Inferior parietal cortex (tissue), 1 donor: Measurements from ENCODE around the gene KIF25.
"Not testable (repeated sequence)": the region's sequence is repeated elsewhere in the genome, so short reads cannot be mapped to it uniquely, and the experiment has no call there.

Experiments used
- DNase-seq: peaks from one replicate; pipeline ENCODE4 v3.0.0-alpha.2; 2016; ENCODE audit errors: extremely low spot score

Gene KIF25

DNA sequence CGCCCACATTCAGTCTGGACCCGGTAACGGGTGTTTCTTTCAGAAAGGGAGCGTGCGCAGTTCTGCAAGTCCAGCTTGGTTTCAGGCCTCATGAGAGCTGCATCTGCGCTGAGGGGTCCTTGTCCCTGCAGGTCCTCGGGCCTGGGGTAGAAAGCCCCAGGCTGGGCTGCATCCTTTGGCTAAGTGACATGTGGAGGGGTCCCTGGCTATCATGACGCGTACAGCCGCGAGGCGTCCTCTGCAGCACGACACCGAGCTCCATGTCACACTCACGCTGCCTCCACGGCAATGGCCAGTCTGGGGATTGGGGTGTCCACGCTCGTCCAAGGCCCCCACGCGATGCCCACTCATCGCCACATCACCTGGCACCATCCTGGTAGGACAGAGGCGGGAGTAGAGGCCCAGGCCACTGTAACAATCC lies 1.7 kb upstream of the KIF25 start:
- DNase-seq, result no peak

- DNase-seq, result no peak
Measured at GRCh38 chr6:167996424-167997199, 859 bp upstream of the KIF25 start.

DNA sequence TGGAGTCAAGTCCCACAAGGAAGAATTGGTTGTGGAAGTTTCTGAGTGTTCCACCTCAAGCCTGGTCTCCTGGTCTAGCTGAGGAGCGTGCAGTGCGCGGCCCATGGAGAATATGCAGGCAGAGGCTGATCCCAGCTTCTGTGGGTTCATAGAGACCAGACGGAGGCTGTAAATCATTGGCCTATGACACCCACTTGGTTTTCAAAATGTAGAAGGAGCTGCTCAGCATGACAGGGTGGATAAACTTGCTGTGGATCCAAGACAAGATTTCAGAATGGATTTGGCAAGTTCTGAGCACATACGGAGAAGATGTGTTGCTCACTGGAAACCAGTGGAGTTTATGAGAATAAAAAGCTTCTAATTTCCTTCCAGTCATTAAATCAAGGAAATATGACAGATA lies 744 bp downstream of the KIF25 start:
- DNase-seq, result no peak

DNA sequence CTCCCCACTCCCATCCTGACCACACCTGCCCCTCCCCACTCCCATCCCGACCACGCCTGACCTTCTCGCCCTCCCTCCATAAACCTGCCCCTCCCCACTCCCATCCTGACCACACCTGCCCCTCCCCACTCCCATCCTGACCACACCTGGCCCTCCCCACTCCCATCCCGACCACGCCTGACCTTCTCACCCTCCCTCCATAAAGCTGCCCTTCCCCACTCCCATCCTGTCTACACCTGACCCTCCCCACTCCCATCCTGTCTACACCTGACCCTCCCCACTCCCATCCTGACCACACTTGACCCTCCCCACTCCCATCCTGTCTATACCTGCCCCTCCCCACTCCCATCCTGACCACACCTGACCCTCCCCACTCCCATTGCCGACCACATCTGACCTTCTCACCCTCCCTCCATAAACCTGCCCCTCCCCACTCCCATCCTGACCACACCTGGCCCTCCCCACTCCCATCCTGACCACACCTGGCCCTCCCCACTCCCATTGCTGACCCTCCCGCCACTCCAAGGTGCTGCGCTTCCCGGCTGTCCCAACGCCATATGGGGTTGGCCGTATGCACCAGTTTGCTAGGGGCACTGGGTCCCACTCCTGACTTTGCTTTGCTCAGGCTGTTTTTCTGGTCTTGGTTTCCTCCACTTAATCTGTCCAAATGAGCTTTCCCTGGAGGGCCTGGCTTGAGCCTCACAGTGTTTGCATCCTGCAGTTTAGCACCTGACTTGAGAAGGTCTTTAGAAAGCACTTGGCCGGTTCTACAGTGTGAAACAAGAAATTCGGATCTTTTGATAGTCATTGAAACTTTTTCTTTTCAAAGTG lies 2.9 kb downstream of the KIF25 start:
- DNase-seq, result no peak

- DNase-seq, result no peak
Measured at GRCh38 chr6:168001029-168001332, 3.5 kb downstream of the KIF25 start.

GRCh38 chr6:168001514-168001913 lies 4.0 kb downstream of the KIF25 start:
- DNase-seq, result not testable (repeated sequence)

- DNase-seq, result no peak
Measured at GRCh38 chr6:168002804-168003203, 5.3 kb downstream of the KIF25 start.

DNA sequence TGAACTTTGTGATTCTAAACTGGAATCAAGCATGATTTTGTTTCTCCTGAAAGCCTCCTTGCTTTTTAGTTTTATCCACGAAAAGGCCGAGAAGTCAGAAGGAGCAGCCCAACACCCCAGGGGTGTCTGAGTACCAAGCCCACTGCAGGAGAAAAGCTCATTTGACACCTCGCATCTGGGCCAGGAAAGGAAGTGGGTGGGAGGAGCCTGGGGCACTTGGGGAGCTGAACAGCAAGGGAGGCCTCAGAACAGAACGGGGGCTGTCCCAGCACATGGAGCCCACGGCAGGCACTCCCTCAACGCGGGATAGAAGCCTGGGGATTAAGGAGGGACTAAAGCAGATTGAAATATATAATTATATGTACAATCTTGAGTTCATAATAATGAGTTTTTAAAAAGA lies 6.6 kb downstream of the KIF25 start:
- no peak for DNase-seq

DNA sequence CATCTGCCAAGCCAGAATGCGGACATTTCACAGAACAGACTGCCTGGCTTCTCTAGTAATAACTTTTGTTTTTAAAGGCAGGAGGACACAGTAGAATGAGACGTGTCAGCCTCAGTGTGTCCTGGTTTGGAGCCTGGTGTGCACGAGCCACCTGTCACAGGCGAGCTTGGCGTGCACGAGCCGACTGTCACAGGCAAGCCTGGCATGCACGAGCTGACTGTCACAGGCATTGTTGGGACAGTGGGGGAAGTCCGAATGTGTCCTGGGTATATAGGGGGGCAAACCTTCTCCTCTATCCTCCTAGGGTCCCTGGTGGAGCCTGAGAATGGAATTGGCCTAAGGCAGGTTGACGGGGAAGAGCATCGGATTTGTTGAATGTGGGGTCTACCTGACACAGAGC lies 7.5 kb downstream of the KIF25 start:
- DNase-seq, result no peak

DNA sequence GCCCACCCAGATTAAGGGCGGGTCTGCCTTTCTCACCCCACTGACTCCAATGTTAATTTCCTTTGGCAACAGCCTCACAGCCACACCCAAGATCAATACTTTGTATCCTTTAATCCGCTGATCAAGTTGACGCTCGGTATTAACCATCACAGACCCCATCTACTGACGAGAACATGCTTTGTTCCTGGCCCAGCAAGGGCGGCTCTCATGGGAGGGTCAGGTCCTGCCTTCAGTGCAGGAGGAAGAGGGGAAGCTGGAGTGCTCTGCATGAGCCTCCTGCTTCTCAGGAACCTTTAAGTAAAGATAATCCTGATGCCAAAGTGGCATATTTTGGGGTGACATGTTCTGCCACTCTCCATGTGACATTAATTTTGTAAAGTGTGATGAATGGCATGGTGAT lies 8.3 kb downstream of the KIF25 start:
- no peak for DNase-seq

- no peak for DNase-seq
Measured at GRCh38 chr6:168007592-168008338, 10.3 kb downstream of the KIF25 start.

GRCh38 chr6:168009331-168009730 lies 11.9 kb downstream of the KIF25 start:
- no peak for DNase-seq

DNA sequence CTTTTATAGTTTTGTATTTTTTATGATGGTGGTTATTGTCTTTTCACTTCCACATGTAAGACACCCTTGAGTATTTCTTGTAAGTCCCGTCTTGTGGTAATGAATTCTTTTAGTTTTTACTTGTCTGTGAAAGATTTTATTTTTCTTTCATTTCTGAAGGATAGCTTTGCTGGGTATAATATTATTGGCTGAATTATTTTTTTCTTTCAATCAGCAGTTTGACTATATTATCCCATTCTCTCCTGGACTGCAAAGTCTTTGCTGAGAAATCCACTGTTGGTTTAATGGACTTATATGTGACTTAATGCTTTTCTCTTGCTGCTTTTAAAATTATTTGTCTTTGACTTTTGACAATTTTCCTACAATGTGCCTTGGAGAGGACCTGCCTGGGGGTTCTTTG lies 13.8 kb downstream of the KIF25 start:
- DNase-seq, result no peak

GRCh38 chr6:168012431-168013249 lies 15.2 kb downstream of the KIF25 start:
- no peak for DNase-seq

DNA sequence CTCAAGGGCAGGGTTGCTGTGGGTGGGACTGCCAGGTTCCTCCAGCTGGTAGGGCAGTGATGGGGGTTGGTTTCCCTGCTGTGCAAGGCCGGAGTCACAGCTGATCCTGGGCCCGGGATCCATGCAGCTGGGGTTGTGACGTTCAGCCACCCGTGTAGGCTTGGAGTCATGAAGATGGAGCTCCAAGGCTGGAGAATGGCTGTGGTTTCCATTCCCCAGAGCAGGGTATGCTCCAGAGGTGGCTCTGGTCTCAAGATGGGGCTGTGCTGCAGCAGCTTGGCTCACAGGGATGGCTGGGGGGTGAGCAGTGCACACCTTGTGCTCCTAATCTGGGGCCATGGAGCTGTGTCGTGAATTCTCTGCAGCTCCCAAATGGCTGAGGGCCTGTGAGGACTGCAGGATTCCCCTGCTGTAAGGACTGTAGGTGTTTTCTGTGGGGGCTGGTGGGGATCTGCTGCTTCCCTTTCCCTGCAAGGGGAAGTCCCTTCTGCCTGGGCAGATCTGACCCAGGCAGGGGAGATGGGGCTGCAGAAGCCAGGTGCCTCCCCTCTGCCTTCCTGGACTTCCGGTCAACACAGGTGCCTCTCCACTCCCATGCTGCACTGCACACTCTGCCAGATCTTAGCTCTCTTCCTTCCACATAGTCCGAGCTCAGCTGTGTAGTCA lies 15.9 kb downstream of the KIF25 start:
- no peak for DNase-seq

GRCh38 chr6:168014428-168014827 lies 17.0 kb downstream of the KIF25 start:
- DNase-seq, result no peak

- DNase-seq, result no peak
Measured at GRCh38 chr6:168015009-168015408, 17.5 kb downstream of the KIF25 start.

- DNase-seq, result no peak
Measured at GRCh38 chr6:168015482-168016175, 18.2 kb downstream of the KIF25 start.

DNA sequence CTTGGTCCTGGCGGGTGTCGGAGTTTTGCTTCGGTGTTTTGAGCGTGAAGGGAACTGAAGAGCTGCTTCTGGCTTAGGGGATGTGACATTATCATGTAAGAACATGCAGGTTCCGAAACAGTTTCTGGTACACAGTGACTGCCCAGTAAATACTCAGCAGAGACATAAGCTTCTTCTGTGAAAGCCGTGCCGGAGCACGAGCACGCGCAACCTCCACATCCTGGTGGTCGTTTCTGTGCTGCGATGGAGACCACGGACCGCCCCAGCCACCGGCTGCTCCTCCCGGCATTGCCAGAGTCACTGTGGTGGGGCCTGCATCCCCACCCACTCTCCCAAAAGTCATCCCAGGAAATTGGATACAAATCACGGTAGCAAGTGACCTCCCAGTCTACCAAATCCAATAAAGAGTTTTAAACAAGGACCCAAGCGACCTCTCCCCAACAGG lies 18.7 kb downstream of the KIF25 start:
- no peak for DNase-seq

GRCh38 chr6:168016721-168017525 lies 19.5 kb downstream of the KIF25 start:
- no peak for DNase-seq
